Measurements from ENCODE around the gene SH3BGR. TPM values are rescaled to one million over a fixed set of nuclear protein-coding genes. Genes with fewer than 3 reads are reported as not detected.

Gene SH3BGR
- total and polyA plus RNA-seq, 7 donors = 44.2 to 441 (median 240) TPM

GRCh38 chr21:39562791-39563770, 111.3 kb downstream of the SH3BGR start:
- Histone ChIP-seq H3K27ac (no peak overlapping the region), H3K4me3 (no peak overlapping the region), H3K9me3 (no peaks in the 10 kb centered on the region), H3K4me1 (no peaks in the 10 kb centered on the region), H3K36me3 (ENCODE audit: insufficient read depth in 1 of 2, low read depth in 1 of 2) (no peaks in the 10 kb centered on the region), H3K27me3 (ENCODE audit: insufficient read depth in 3 of 3, low read length in 2 of 3) (no peaks in the 10 kb centered on the region)
- intact Hi-C loops (cut with DNase I) = no loop called here
- ATAC-seq (no peak), DNase-seq (no peak)
- WGBS, 3 donors = 46 to 62% (median 50%) methylated on average over 12 of the region's 12 CpGs
- no peak for TF ChIP-seq CTCF (IDR thresholded peaks at IDR 0.05)

GRCh38 chr21:39564200-39564599, 112.4 kb downstream of the SH3BGR start:
- 53 to 59% (median 53%) methylated on average over 3 of the region's 3 CpGs for WGBS, 3 donors
- Histone ChIP-seq H3K9me3 (no peaks in the 10 kb centered on the region), H3K36me3 (ENCODE audit: insufficient read depth in 1 of 2, low read depth in 1 of 2) (no peaks in the 10 kb centered on the region), H3K27me3 (ENCODE audit: insufficient read depth in 3 of 3, low read length in 2 of 3) (no peaks in the 10 kb centered on the region), H3K27ac (no peak overlapping the region), H3K4me3 (no peak overlapping the region), H3K4me1 (no peaks in the 10 kb centered on the region)
- DNase-seq = no peak
- no peak for TF ChIP-seq CTCF (IDR thresholded peaks at IDR 0.05)
- ATAC-seq = no peak
- intact Hi-C loops (cut with DNase I) = no loop called here

Other genes with a start within 250 kb of the SH3BGR start
- gene BRWD1, start 138.3 kb upstream of the SH3BGR start, total RNA-seq = 10 to 100 TPM; 30.2 to 33.0 (median 32.0) TPM
- gene BRWD1, start 138.3 kb upstream of the SH3BGR start, polyA plus RNA-seq = 10 to 100 TPM; 12.6 to 21.0 (median 13.2) TPM
- gene HMGN1, start 102.9 kb upstream of the SH3BGR start, total RNA-seq = 10 to 100 TPM; 16.0 to 37.2 (median 20.6) TPM
- gene HMGN1, start 102.9 kb upstream of the SH3BGR start, polyA plus RNA-seq = 10 to 100 TPM; 13.9 to 27.5 (median 17.7) TPM
- 1 to 10 TPM; 2.3 to 5.3 (median 3.4) TPM for gene LCA5L, start 6.2 kb upstream of the SH3BGR start, total RNA-seq
- gene LCA5L, start 6.2 kb upstream of the SH3BGR start, polyA plus RNA-seq = 1 to 10 TPM; 1.2 to 5.3 (median 3.3) TPM
- 1 to 10 TPM in 1 of 4 donors, under 1 TPM in 2, not detected in 1; 0.06 to 1.0 (median 0.30) TPM for gene B3GALT5, start 161.0 kb downstream of the SH3BGR start, total RNA-seq
- gene B3GALT5, start 161.0 kb downstream of the SH3BGR start, polyA plus RNA-seq = under 1 TPM in 2 of 3 donors, not detected in 1; under 0.01 to 0.01 TPM